IMR-90 (cell line): ENCODE data around the gene MGLL. TPM values are rescaled to one million over a fixed set of nuclear protein-coding genes. Genes with fewer than 3 reads are reported as not detected.

ENCODE experiments used
- ATAC-seq: fragments of 200-7000 bp; cut with Tn5 transposase; 2 replicates; pipeline ENCODE4 v1.9.1; 2020; ENCODE audit warnings: low read depth, mild to moderate bottlenecking, moderate library complexity
- BruUV-seq: library from RNA; stranded (reverse); fragments of 400-500 nt; replicated peaks from 2 replicates; lab custom pipeline; 2021; lab: Mats Ljungman, UMichigan
- CTCF ChIA-PET: fragments of 300-600 bp; formaldehyde crosslinking; extraction: SDS; loops from one replicate; lab custom pipeline; 2021; ENCODE audit warnings: antibody characterized with exemption; lab: Yijun Ruan, JAX
- POLR2A ChIA-PET: fragments of 300-600 bp; sonication (Branson Sonifier 250); formaldehyde crosslinking; loops from one replicate; lab custom pipeline; 2022; ENCODE audit warnings: antibody characterized with exemption; ENCODE audit not compliant: unreplicated experiment; lab: Charles Lee
- DNase-seq: peaks from one replicate; pipeline ENCODE4 v3.0.0; 2013
- H2AFZ ChIP-seq: replicated peaks from 2 replicates; pipeline ENCODE3; 2013; ENCODE audit warnings: low read length, mild to moderate bottlenecking; ENCODE audit not compliant: poor library complexity
- H2AK5ac ChIP-seq: 2 replicates; pipeline ENCODE4 v1.6.1; 2013; ENCODE audit warnings: low read depth, low read length, inconsistent platforms
- H2AK9ac ChIP-seq: replicated peaks from 2 replicates; pipeline ENCODE3; 2013; ENCODE audit warnings: mild to moderate bottlenecking, low read depth, low read length, moderate library complexity; ENCODE audit not compliant: poor library complexity
- H2BK120ac ChIP-seq: 2 replicates; pipeline ENCODE4 v1.6.1; 2013; ENCODE audit warnings: low read depth, low read length, inconsistent platforms
- H2BK15ac ChIP-seq: 3 replicates; pipeline ENCODE4 v1.6.1; 2013; ENCODE audit warnings: low read depth, low read length, inconsistent platforms
- H2BK20ac ChIP-seq: 2 replicates; pipeline ENCODE4 v1.6.1; 2013; ENCODE audit warnings: low read depth, mild to moderate bottlenecking, inconsistent platforms, low read length, moderate library complexity
- H2BK5ac ChIP-seq: 2 replicates; pipeline ENCODE4 v1.6.1; 2013; ENCODE audit warnings: mild to moderate bottlenecking, low read depth, low read length, inconsistent platforms; ENCODE audit not compliant: poor library complexity, severe bottlenecking
- H3K14ac ChIP-seq: replicated peaks from 2 replicates; pipeline ENCODE4 v1.6.1; 2013; ENCODE audit warnings: low read depth, low read length, inconsistent platforms
- H3K18ac ChIP-seq: 2 replicates; pipeline ENCODE4 v1.6.1; 2013; ENCODE audit warnings: low read depth, low read length, control low read depth
- H3K23ac ChIP-seq: 2 replicates; pipeline ENCODE4 v1.6.1; 2013; ENCODE audit warnings: low read depth, low read length, inconsistent platforms
- H3K27ac ChIP-seq: 2 replicates; pipeline ENCODE4 v1.5.1; 2013; ENCODE audit warnings: mild to moderate bottlenecking, control low read depth, low read length; ENCODE audit not compliant: insufficient read depth
- H3K27me3 ChIP-seq: 2 replicates; pipeline ENCODE4 v1.6.1; 2013; ENCODE audit warnings: low read length; ENCODE audit not compliant: control insufficient read depth, insufficient read depth
- H3K36me3 ChIP-seq: 2 replicates; pipeline ENCODE4 v1.6.1; 2013; ENCODE audit warnings: low read length, mixed read lengths; ENCODE audit not compliant: control insufficient read depth, insufficient read depth
- H3K4ac ChIP-seq: 2 replicates; pipeline ENCODE4 v1.6.1; 2013; ENCODE audit warnings: low read depth, low read length, inconsistent platforms
- H3K4me1 ChIP-seq: 2 replicates; pipeline ENCODE4 v1.6.1; 2013; ENCODE audit warnings: low read length, mixed read lengths; ENCODE audit not compliant: control insufficient read depth, insufficient read depth
- H3K4me2 ChIP-seq: 2 replicates; pipeline ENCODE4 v1.6.1; 2013; ENCODE audit warnings: low read depth, mild to moderate bottlenecking, control low read depth, low read length, moderate library complexity
- H3K4me3 ChIP-seq: 2 replicates; pipeline ENCODE4 v1.5.1; 2013; ENCODE audit warnings: low read depth, mild to moderate bottlenecking, control low read depth, low read length, moderate library complexity; ENCODE audit not compliant: insufficient read depth
- H3K56ac ChIP-seq: 2 replicates; pipeline ENCODE4 v1.6.1; 2013; ENCODE audit warnings: low read length, inconsistent platforms; ENCODE audit not compliant: insufficient read depth; ENCODE audit errors: extremely low read depth
- H3K79me1 ChIP-seq, 2 experiments: 2 replicates each; pipeline ENCODE4 v1.6.1; 2013; ENCODE audit warnings: low read length in 2 of 2, inconsistent platforms in 1 of 2, low read depth in 1 of 2
- H3K9ac ChIP-seq: 2 replicates; pipeline ENCODE4 v1.6.1; 2013; ENCODE audit warnings: low read depth, low read length, control low read depth
- H3K9me1 ChIP-seq: 2 replicates; pipeline ENCODE4 v1.6.1; 2013; ENCODE audit warnings: low read length, inconsistent platforms; ENCODE audit not compliant: insufficient read depth
- H3K9me3 ChIP-seq: 2 replicates; pipeline ENCODE4 v1.6.1; 2013; ENCODE audit warnings: low read length; ENCODE audit not compliant: control insufficient read depth, insufficient read depth
- H4K20me1 ChIP-seq: 2 replicates; pipeline ENCODE4 v1.6.1; 2013; ENCODE audit warnings: low read length, inconsistent platforms; ENCODE audit not compliant: insufficient read depth
- H4K5ac ChIP-seq: 2 replicates; pipeline ENCODE4 v1.6.1; 2013; ENCODE audit warnings: mild to moderate bottlenecking, low read depth, low read length, control low read depth
- H4K8ac ChIP-seq, 2 experiments: 2 replicates each; pipeline ENCODE4 v1.6.1; 2013; ENCODE audit warnings: low read depth in 2 of 2, low read length in 2 of 2, control low read depth in 1 of 2, inconsistent platforms in 1 of 2
- H4K91ac ChIP-seq: 2 replicates; pipeline ENCODE4 v1.6.1; 2013; ENCODE audit warnings: low read depth, low read length, inconsistent platforms; ENCODE audit not compliant: insufficient read depth
- BHLHE40 ChIP-seq: fragments of 150-350 bp; IDR thresholded peaks from 2 replicates; pipeline ENCODE4 v1.6.1; 2016; ENCODE audit warnings: mild to moderate bottlenecking, low read depth, low read length
- CHD1 ChIP-seq: IDR thresholded peaks from 2 replicates; pipeline ENCODE4 v1.6.1; 2012; ENCODE audit warnings: low read depth, low read length, improper control_type of control experiment
- FOS ChIP-seq: fragments of 150-350 bp; IDR thresholded peaks from 2 replicates; pipeline ENCODE4 v1.6.1; 2016; ENCODE audit warnings: low read depth, low read length
- MAFK ChIP-seq: IDR thresholded peaks from 2 replicates; pipeline ENCODE4 v1.6.1; 2012; ENCODE audit warnings: low read depth, low read length, improper control_type of control experiment
- MAZ ChIP-seq: IDR thresholded peaks from 2 replicates; pipeline ENCODE4 v1.6.1; 2012; ENCODE audit warnings: low read depth, mild to moderate bottlenecking, low read length, improper control_type of control experiment, moderate library complexity, borderline replicate concordance
- MXI1 ChIP-seq: IDR thresholded peaks from 2 replicates; pipeline ENCODE4 v1.6.1; 2012; ENCODE audit warnings: low read depth, mild to moderate bottlenecking, low read length, moderate library complexity, borderline replicate concordance
- NFE2L2 ChIP-seq: fragments of 150-350 bp; IDR thresholded peaks from 2 replicates; pipeline ENCODE4 v1.6.1; 2016; ENCODE audit warnings: low read depth, mild to moderate bottlenecking, low read length
- POLR2A ChIP-seq: IDR thresholded peaks from 2 replicates; pipeline ENCODE4 v1.6.1; 2012; ENCODE audit warnings: mild to moderate bottlenecking, low read depth, low read length
- RAD21 ChIP-seq: IDR thresholded peaks from 2 replicates; pipeline ENCODE4 v1.6.1; 2012; ENCODE audit warnings: low read length, improper control_type of control experiment
- RCOR1 ChIP-seq: IDR thresholded peaks from 2 replicates; pipeline ENCODE4 v1.6.1; 2012; ENCODE audit warnings: mild to moderate bottlenecking, low read length, improper control_type of control experiment; ENCODE audit not compliant: insufficient replicate concordance
- SMC3 ChIP-seq: fragments of 150-350 bp; IDR thresholded peaks from 2 replicates; pipeline ENCODE4 v1.6.1; 2016; ENCODE audit warnings: low read depth, mild to moderate bottlenecking, antibody characterized with exemption, low read length, moderate library complexity
- WGBS, 2 experiments: methylation state at CpG; one replicate each; pipeline versions ENCODE4 v1.1.5 to v1.1.7; 2013; ENCODE audit warnings: missing lambda C conversion rate in 2 of 2; ENCODE audit not compliant: insufficient read length in 1 of 2; ENCODE audit errors: extremely low coverage in 2 of 2; 5-methylcytosine and 5-hydroxymethylcytosine counted together
- dilution Hi-C: fragments of 300-500 bp; cut with HindIII; formaldehyde crosslinking; loops from one replicate; pipeline ENCODE4 v1.14.3; 2018; ENCODE audit warnings: low sequenced_read_pairs; ENCODE audit not compliant: unreplicated experiment
- in situ Hi-C: fragments of 300-500 bp; cut with MboI; formaldehyde crosslinking; loops from 3 replicates; pipeline ENCODE4 v1.14.3; 2019; ENCODE audit warnings: low sequenced_read_pairs, inconsistent platforms, mixed read lengths
- intact Hi-C: fragments of 100-400 bp; cut with micrococcal nuclease; formaldehyde crosslinking; loops from 2 replicates; pipeline ENCODE4 v1.10.0; 2022
- polyA plus RNA-seq, 3 experiments: library from polyadenylated mRNA; depleted of rRNA; stranded (reverse); fragments of >200 nt; gene quantifications; 2 replicates each; pipeline ENCODE4 v1.2.3, GENCODE V29; 2012; ENCODE audit warnings: low replicate concordance in 1 of 3
- total RNA-seq: library from RNA; depleted of rRNA; stranded (reverse); fragments of >200 nt; gene quantifications from 2 replicates; pipeline ENCODE4 v1.2.3, GENCODE V29; 2012
- TF ChIP-seq, protein P1 (sequence below): conservative IDR thresholded peaks from 2 replicates; pipeline ENCODE4 v1.5.1; 2012; ENCODE audit warnings: mild to moderate bottlenecking, low read depth, low read length, improper control_type of control experiment
- TF ChIP-seq, protein P2 (sequence below): fragments of 150-350 bp; IDR thresholded peaks from 2 replicates; pipeline ENCODE4 v1.6.1; 2017; ENCODE audit warnings: mild to moderate bottlenecking, antibody characterized with exemption, low read length, low read depth
- TF ChIP-seq, protein P3 (sequence below): fragments of 150-350 bp; IDR thresholded peaks from 2 replicates; pipeline ENCODE4 v1.6.1; 2016; ENCODE audit warnings: low read depth, mild to moderate bottlenecking, low read length, moderate library complexity, borderline replicate concordance

MGLL gene
- total and polyA plus RNA-seq, 2 of the 4 experiments (the other 2 are of a cell fraction), result 23.7 to 60.6 TPM

DNA sequence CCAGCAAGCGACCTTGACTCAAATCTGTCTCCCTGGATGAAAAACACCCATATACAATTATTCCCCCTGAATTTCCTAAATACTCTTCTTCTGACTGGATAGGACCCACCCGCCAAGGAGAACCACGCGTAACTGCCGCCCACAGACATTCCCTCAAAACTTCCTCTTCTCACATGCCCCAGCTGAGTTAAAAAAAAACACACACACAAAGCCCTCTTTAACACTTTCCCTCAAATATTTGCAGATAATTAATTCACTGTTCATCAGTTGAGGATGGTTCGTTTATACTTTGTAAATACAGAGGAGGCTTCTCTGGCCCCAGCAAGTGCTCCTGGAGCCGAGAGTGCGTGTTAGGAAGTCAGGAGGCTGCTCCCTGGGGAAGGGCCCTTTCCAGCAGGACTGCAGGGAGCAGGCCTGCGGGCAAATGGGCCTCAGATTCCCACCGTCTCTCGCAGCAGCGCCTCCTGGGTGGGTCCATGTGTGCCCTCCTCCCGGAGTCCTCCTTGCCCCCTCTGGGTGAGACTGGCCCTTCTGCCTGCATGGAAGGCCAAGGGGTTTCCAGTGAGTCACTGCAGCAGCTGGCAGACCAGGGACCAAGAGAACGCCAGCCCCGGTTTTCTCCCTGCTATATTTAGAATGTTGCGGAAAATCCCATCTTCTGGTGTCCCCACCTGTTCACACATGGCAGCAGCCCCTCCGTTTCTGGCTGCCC, 46.8 kb downstream of the MGLL start:
- Histone ChIP-seq H3K4me3 (no peak overlapping the region), H3K18ac (peak overlapping the region; percentile 30), H2BK20ac (peak overlapping the region; percentile 86), H2BK15ac (peak overlapping the region; percentile 39; the same call in 2 of the 3 replicates), H3K27me3 (no peaks in the 10 kb centered on the region), H3K4ac (peak overlapping the region; percentile 84), H3K56ac (peak overlapping the region; percentile 27; the same call in 1 of the 2 replicates), H3K9me3 (peaks cover 4% of the 10 kb centered on the region), H3K36me3 (no peaks in the 10 kb centered on the region; the same call in 1 of the 2 replicates), H4K20me1 (no peaks in the 10 kb centered on the region), H2AK9ac (peak overlapping the region; percentile 56), H3K14ac (peak overlapping the region; percentile 73), H2AFZ (peak overlapping the region; percentile 80), H2AK5ac (peak overlapping the region; percentile 97), H2BK120ac (peak overlapping the region; percentile 91), H3K27ac (peak overlapping the region; percentile 88), H4K5ac (peak overlapping the region; percentile 37), H3K23ac (peak overlapping the region; percentile 43), H4K8ac (peak overlapping the region; percentile 41 to 88), H2BK5ac (peak overlapping the region; percentile 83), H4K91ac (peak overlapping the region; percentile 89), H3K4me2 (peak overlapping the region; percentile 15), H3K4me1 (peaks cover 35% of the 10 kb centered on the region), H3K9me1 (peaks cover 44% of the 10 kb centered on the region), H3K9ac (peak overlapping the region; percentile 44; the same call in 1 of the 2 replicates), H3K79me1 (peaks cover 53 to 92% of the 10 kb centered on the region in 2 experiments)
- intact Hi-C loops (no loop called here), dilution Hi-C loops (no loop called here), in situ Hi-C loops (no loop called here)
- WGBS, 2 experiments, result 0% methylated on average over 2 of the region's 17 CpGs; no CpG with 5 or more reads in 1 of the 2 experiments
- POLR2A ChIA-PET, result no interaction called here
- ATAC-seq (peak; percentile 74), DNase-seq (peak; percentile 90)
- CTCF ChIA-PET, result no interaction called here
- BruUV-seq, result no TSS peak
- TF ChIP-seq BHLHE40, result peak; percentile 51; the same call in 1 of the 2 replicates
- TF ChIP-seq SMC3, result 0 out of 2 replicates have a peak, but pooled peaks have one; percentile 2
- TF ChIP-seq, protein P1, sequence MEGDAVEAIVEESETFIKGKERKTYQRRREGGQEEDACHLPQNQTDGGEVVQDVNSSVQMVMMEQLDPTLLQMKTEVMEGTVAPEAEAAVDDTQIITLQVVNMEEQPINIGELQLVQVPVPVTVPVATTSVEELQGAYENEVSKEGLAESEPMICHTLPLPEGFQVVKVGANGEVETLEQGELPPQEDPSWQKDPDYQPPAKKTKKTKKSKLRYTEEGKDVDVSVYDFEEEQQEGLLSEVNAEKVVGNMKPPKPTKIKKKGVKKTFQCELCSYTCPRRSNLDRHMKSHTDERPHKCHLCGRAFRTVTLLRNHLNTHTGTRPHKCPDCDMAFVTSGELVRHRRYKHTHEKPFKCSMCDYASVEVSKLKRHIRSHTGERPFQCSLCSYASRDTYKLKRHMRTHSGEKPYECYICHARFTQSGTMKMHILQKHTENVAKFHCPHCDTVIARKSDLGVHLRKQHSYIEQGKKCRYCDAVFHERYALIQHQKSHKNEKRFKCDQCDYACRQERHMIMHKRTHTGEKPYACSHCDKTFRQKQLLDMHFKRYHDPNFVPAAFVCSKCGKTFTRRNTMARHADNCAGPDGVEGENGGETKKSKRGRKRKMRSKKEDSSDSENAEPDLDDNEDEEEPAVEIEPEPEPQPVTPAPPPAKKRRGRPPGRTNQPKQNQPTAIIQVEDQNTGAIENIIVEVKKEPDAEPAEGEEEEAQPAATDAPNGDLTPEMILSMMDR, result no peak
- TF ChIP-seq POLR2A, result peak; percentile 31; the same call in 1 of the 2 replicates
- no peak for TF ChIP-seq RAD21
- peak; percentile 24 for TF ChIP-seq RCOR1
- TF ChIP-seq FOS, result peak; percentile 82
- TF ChIP-seq NFE2L2, result no peak
- no peak for TF ChIP-seq CHD1
- peak; percentile 73 for TF ChIP-seq MAZ
- no peak for TF ChIP-seq MAFK
- TF ChIP-seq MXI1, result no peak
- TF ChIP-seq, protein P2, sequence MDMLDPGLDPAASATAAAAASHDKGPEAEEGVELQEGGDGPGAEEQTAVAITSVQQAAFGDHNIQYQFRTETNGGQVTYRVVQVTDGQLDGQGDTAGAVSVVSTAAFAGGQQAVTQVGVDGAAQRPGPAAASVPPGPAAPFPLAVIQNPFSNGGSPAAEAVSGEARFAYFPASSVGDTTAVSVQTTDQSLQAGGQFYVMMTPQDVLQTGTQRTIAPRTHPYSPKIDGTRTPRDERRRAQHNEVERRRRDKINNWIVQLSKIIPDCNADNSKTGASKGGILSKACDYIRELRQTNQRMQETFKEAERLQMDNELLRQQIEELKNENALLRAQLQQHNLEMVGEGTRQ, result peak; percentile 17; the same call in 1 of the 2 replicates
- TF ChIP-seq, protein P3, sequence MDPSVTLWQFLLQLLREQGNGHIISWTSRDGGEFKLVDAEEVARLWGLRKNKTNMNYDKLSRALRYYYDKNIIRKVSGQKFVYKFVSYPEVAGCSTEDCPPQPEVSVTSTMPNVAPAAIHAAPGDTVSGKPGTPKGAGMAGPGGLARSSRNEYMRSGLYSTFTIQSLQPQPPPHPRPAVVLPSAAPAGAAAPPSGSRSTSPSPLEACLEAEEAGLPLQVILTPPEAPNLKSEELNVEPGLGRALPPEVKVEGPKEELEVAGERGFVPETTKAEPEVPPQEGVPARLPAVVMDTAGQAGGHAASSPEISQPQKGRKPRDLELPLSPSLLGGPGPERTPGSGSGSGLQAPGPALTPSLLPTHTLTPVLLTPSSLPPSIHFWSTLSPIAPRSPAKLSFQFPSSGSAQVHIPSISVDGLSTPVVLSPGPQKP, result no peak
